GM21576 (cell line): ENCODE results near the gene TLL1.

ENCODE experiments used
- ATAC-seq: cut with Tn5 transposase; IDR thresholded peaks from one replicate; pipeline ENCODE4 v1.9.1; 2021; ENCODE audit warnings: mild to moderate bottlenecking, moderate library complexity; ENCODE audit not compliant: unreplicated experiment

The TLL1 gene

DNA sequence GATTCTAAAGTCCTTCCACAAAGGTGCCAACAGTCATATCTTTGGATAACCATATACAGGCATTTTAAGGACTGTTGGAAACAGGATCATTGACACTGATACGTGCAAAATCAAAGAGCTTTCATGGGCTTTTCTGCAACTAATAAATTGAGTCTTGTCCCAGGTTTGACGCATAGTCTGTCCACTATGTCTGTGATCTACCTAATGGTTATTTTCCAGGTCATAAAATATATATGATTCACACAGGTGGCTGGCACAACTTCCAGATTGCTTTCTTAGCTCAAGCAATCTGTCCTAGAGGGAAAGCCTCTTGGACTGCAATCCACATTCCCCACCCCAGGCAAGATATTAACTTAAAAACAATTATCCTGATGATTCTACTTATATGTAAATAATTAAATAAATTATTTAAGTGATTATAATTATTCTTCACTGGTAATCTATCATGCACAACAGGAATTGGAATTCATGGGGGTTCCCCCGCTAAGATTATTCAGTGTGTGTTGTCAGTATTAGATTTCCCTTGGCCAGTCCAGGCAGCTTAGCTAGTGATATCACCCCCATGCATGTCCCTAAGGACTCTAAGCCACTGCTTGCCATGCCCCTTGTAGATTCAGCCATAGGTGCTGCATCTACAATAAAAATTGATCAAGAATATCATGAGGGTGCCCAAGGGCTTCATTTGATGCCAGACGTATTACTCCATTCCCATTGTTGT is 97.8 kb downstream of the TLL1 start:
- ATAC-seq = no peak

DNA sequence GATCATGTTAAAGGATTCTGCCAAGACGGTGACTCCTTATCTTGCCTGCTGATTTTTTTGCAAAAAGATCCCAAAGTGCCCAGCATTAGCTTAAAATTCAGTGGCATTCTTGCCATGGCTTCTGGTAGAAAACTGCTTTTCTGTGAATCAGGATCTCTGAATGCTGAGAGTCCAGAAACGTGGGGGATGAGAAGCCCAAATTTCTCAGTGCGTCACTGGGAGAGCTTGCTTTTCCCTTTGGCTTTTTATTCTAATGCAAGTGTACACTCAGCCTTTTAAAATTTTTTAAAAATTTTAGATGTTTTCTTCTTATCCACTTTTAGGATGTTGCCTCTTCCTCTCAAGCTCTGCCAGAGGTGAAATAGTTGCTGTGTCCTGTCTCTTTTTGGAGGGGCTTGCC is 98.4 kb downstream of the TLL1 start:
- ATAC-seq = no peak

DNA sequence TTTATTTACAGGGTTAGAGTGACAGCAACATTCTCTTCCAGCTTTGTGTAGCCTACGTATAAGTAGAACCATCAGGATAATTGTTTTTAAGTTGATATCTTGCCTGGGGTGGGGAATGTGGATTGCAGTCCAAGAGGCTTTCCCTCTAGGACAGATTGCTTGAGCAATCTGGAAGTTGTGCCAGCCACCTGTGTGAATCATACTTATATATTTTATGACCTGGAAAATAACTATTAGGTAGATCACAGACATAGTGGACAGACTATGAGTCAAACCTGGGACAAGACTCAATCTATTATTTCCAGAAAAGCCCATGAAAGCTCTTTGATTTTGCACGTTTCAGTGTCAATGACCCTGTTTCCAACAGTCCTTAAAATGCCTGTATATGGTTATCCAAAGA is 98.9 kb downstream of the TLL1 start:
- ATAC-seq = no peak

DNA sequence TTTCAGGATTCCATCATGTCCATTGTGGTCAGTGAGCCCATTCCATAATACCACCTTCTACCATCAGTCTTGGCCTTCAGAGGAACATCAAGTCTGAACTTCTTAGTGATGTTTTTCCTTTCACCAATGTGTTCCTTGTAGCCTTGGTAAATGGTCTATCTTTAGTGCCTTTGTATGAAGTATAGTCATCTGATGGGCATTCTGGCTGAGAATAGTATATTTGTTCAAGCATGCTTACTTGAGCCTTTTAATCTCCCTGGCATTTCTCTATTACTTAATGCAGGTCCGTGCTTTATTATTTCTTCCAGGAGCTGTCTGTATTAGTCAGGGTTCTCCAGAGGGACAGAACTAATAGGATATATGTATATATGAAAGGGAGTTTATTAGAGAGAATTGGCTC is 99.7 kb downstream of the TLL1 start:
- ATAC-seq = no peak

DNA sequence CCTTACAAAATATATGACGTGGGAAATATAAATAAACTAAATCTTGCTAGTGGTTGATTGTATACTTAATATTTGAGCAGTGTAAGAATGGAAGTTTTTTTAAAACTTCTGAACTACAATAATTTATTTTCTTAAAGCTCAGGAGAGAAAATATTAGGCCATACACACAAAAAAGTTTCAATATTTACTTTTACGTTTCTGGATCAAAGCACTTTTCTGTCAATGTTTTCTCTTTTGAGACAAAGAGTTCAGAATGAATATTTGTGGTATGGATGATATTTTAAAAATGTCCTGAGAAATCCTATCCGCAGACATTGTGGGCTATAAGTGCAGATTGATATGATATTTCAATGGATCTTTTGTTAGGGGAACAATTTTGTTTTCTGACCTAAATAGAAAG is 109.9 kb downstream of the TLL1 start:
- no peak for ATAC-seq

DNA sequence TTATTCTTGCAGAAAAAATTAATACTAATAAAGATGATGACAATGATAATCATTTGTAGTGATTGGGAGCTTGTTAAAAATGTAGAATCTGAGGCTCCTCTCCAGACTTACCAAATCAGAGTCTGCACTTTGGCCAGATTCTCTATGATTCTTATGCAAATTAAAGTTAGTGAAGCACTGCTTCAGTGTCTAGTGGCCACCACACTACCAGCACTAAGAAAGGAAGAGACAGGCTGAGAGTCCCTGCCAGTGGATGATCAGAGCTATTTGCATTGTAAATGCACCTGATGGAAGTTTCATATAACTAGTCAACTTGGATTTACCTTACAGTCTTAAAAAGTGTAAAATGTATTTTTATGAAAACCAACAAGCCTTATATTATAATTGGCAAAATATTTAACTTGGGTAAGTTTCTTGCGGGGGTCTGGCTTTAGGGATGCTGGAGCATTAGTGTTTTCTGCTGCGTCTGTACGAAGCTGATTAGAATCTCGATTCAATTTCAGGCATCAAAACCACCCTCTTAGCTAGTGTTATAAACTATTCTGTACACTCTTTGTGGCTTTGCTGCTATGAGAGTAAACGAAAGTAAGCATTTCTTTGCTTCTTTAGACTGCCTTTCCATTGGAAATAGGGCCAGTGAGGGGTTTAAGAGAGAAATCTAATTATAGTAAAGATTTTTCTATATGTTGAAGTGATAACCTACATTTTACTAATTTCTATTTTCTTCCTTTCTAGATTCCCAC is 114.1 kb downstream of the TLL1 start:
- no peak for ATAC-seq

DNA sequence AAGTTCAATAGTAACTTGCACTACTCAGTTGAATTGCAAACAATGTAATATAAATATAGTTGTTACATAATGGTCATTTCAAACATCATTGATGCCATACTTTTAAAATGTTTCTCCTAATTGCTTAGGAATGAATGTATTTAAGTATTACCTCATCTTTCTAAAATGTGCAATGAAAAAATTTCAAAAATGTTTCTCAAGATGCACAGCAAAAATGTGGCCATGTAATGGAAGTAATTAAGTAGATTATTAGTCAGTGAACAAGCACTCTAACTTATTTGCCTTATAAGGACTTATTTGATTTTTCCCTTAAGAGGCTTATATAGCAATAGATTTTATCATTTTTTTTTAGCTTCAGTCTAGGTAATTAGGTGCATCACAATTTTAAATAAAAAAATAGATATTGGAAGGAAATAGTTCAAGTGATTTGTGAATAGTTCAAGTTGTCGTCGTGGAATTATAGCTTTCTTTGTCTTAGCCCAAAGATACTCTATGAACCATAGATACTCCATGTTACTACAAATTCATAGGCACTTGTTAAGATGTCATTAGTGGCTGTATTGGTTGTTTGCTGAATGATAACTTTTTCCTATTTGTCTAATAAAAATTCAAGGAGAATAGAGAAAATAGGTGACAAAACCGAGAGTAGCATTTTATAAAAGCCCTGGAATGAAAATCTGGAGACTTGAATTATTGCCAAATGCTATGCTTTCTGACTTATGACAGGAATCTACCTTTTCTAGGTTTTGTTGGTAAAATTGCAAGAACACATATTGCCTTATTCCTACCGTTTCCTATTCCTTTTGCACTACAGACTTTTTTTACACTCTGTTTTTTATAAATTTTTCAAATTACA is 118.5 kb downstream of the TLL1 start:
- no peak for ATAC-seq

DNA sequence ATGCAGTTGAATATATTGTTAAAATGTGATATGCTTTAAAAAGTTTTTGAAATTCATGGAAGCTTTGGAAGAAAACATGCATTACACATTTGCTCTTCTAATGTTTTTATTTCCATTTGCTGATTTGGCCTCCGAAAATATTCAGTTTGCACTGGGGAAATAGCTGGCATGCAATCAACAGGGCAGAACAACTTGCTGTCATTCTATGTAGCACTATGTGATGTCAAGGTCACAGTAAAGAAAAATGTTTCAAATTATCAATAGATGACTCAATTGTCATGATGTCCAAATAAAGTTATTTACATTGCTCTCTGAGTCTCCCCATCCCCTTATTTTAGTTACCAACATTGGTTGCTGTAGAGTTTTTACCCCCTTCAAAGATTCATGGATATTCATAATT is 119.2 kb downstream of the TLL1 start:
- no peak for ATAC-seq

DNA sequence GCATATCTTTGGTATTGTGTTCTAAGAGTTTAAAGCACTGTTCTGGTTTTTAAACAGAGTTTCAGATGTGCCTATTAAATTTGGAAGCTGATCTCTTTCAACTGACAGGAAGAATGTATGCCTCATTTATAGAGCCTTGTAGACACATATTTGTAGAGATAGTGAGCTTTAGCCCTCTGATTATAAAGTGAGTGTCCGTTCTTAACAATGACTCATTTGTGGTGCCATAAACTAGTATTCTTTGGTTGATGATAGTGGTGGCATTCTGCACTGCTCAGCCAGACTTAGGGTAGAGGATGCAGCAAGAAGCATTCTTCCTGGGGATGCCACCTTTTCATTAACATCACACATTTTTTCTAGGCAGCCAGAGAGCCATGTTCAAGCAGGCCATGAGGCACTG is 121.7 kb downstream of the TLL1 start:
- no peak for ATAC-seq

DNA sequence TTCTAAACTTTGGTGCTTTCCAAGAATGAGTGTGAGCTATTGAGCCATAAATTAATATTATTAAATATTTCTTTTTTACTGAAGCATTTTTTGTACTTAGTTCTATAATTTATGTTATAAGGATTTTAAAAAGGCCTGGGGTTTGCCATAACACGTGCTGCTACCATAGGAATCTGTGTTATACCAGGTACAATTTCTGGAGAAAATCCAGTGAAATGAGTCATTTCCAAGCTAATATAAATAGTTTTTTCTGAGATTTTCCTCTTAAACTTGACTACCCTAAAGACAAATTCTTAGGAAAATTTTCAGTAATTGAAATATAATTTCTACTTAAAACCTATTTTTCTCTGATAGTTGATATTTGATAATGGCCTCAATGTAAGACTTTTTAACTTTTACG is 130.8 kb downstream of the TLL1 start:
- ATAC-seq = no peak

DNA sequence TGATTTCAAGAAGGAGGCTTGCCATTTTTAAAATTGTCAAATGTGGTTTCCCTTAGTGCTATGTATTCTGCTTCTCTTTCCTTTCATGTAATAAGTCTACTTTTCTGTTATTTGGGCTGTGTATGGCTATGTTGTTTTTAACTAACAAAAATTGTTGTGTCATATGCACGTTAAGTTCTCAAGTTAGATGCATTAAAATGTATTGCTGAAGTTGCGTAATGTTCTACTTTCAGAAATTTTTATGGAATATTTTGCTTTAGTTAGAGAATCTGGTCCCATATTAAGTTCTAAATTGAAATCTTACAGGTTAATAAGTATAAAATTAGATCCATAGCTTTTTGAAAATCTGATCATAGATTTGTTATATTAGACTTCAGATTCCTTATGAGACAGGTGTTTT is 133.2 kb downstream of the TLL1 start:
- no peak for ATAC-seq

DNA sequence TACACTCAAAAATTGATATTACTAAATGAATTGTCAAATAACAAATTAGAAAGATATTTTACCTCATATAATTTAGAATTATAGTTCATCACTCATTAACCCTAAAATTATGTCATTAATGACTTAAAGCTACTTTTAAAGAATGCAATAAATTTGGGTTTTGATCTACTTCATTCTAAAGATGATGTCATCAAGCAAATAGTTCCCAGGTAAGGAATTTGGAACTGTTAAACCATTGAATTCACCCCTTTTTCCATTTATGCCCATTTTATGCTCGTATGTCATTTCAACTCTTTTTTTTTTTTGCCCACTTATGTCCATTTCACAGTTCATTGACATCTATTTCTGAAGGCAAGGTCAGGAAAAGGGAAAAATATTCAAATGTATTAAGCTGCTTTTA is 135.5 kb downstream of the TLL1 start:
- ATAC-seq = no peak

DNA sequence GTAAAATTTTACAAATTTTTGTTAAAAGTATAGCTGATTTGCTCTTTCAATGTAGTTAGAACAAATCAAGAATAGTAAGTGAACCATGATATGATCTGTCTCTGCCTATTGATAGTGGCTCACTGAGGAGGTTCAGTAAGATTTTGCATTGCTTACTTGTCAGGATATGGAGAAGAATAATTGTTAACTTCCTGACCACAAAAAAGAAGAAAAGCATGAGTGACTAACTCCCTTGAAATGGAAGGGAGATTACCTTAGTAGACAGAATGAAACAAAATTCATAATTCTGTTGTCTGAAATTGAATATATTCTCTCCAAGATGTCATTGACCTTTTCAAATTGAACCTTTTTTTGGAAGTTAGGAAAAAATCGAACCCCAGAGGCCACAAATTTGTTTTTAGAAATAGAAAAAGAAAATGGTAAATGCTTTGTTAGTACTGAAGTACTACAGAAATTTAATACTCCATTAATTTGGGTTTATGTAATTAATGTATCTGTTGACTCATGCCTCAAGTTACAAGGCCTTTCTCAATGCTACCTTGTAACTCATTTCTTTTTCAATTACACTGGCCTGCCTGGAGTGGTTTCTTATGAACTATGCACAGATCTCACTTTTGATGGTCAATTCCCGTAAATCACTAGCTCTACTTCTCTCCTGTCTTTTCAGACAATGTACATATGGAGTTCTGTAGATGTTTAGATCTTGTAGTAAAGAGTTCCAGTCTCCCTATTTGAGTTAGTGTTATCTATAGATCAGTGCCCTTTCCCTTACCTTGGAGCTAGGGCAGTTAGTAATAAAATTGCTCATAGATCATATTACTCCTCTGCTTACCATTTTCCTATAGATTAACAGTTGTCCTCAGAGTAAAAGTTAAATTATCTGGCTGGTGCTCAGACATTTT is 139.3 kb downstream of the TLL1 start:
- no peak for ATAC-seq

DNA sequence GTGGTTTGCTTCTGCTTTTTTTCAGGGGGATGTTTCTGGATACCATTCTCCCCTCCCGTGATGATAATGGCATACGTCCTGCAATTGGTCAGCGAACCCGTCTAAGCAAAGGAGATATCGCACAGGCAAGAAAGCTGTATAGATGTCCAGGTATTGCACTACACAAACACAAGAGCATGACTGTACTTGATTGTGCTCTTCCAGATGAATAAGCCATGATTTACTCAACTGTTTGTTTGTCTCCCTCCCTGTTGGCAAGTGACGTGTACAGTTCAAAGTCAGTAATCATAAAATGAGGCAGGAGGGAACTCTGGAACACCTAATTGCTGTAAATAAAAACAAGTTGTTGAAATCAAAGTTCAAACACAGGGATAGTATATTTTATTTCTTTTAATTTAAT is 141.4 kb downstream of the TLL1 start:
- ATAC-seq = no peak

DNA sequence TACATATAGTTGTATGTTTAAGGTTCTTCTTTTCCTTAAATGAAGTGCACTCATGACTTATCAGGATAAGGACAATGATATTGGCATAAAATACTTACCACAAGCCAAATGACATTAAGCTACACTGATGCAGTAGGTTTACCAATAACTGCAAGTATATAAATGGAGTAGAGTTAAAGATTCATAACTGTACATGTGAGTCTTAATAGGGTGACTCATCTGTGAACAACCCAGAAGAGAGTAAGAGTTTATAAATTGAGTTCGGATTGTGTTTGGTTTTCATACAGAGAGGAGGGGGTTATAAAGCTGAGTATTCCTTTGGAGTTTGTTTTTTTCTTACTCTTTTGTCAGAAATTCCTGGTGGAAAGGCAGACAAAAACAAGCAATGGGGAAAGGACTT is 144.8 kb downstream of the TLL1 start:
- ATAC-seq = no peak

DNA sequence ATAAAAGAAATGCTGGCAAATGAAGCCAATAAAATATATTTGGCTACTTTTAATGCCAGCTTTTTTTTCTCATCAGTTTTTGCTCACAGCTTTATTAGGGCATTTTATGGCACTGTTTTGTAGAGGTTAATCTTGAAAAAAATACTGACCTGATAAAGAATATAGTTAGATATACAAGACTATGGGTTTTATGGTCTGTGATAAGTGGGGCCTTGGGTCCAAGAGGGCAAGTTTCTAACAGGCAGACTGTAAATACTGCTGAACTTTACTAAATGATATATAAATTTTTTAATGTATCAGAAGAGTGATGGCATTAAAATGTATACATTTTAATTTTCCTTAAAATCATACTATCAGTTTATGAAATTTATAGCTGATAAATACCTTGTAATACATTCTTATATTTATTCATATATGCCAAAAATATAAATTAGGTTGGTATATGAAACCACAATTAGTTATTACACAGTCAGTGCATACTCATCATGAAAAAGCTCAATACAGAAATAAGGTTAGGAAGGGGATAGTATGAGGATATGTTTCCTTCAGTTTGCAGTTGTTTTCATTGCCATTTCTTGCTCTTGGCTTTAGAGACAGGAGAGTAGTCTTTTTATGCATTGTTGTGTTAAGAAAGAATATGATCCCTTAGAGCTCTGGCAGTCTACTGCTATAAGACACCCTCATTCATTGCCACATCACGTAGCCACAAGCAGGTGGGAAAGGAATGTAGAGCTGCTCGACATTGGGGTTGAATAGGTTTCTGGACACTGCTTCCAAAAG is 146.6 kb downstream of the TLL1 start:
- no peak for ATAC-seq

DNA sequence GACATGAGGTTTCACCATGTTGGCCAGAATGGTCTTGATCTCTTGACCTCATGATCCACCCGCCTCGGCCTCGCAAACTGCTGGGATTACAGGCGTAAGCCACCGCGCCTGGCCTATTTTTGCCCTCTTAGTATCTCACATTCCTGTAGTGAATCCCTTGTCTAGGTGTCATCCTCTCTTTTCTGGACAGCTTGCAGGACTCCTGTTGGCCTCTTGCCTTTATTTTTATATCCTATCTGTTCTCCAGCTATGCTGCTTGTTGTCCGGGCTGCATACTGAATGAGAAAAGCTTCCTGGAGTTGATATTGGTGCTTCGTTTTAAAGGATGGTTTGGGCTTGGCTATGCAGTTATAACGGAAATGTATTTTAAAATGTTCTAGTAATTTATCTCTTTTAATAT is 148.6 kb downstream of the TLL1 start:
- ATAC-seq = no peak

DNA sequence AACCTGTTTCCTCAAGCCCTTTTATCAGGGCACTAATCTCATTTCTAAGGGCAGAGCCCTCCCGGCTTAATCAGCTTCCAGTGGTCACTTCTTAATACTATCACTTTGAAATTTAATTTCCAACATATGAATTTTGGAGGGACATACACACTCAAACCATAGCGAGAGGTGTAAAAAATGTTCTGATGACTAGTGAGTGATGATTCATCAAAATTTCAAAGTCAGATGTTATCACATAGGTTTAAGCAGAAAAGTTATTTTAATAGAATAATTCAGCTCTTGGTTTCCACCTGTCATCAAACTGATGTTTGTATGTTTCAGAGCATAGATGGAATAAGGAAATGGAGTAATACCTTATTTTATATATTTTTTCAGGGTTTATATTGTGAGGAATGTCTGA is 161.9 kb downstream of the TLL1 start:
- ATAC-seq = no peak

DNA sequence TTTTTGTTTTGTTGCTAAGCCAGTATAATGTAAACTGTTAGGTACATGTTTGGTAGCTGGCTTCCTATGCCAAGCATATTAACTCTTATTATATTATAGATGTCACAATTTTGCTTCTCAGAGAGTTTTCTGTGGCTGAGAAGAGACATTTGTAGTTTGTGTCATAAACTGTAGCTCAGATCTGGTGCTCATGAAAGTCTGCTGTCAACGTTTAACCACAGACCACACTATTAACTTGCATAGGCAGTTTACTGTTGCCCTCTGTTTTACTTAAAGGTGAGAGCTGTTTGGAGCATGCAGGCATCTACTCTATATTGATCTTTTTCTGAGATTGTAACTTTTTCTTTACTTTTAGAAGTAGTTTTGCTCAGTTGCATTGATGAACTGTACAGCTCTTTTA is 166.8 kb downstream of the TLL1 start:
- no peak for ATAC-seq

DNA sequence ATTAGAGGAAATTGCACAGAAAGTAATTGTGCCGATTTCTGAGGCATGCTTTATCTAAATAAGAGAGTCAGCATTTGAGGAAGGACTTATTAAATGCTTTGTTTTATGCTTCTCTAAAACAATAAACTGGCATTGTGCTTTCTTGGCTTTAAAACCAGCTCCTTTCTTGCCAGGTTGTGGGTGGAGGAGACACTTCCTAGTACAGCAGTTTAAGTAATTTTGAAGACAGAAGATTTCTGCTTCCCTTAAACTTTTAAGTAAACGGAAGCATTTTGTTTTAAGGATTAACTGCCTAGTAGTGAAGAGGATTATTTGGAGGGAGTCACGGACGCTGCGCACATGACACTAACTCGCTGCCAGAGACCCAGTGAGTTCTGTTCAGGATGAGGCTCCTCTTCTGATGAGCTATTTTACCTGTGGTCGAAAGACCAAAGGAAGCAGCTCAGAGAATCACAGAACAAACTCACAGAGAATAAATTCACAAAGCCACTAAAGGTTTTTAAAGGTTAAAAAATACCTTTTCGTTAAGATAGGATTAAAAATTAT is 169.5 kb downstream of the TLL1 start:
- ATAC-seq = no peak
